NCI-H146 treated with DMSO at 0.1 percent for 48 hours (cell line): ENCODE results near the gene CRHR1.

ENCODE experiments used
- DNase-seq: peaks from one replicate; lab custom pipeline; 2025; ENCODE audit not compliant: unreplicated experiment; lab: John Stamatoyannopoulos, UW

Gene CRHR1

DNA sequence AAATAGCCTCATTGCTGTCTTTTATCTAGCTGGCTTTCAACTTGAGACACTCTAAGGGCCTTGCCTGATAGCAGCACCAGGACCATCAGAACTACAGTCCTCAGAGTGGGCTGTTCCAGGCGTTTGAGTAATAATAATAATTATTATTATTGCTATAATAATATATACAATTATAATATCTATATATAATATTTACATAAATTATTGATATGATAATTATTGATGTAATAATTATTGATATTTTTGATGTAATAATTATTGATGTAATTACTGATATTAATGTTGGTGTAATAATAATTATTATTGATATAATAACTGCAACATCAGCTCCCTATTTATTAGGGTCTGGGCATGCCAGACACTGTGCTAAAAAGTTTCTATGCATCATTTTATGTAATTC lies 25.6 kb upstream of the CRHR1 start:
- DNase-seq = no peak

- no peak for DNase-seq
Measured at GRCh38 chr17:45759761-45760160, 24.4 kb upstream of the CRHR1 start.

DNA sequence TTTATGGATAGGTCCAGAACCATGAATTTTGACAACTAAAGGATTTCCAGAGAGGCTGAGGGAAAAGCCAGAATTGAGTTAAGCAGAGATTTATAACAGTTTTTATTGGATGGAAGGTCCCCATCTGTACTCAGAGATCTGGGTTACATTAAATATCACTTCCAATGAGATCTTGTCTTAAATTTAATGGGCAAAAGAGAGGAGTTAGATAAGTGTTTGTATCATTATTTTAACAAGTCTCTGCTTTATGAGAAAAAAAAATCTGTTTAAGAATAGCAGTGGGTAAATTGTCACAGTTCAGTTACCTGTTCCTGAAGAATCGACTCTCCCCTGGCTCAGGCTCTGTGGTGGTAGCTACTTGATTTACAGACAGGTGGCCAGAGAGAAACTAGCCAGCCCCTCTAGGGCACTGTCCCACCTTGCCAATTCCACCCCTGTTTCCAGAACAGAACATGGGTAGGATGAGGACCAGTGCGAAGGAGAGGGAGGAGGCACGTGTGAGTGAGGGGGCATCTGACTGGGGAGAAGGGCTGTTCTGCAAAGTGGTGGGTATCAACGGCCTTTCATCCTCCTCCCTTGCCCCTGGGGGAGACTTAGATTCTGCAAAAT lies 22.1 kb upstream of the CRHR1 start:
- DNase-seq = no peak

DNA sequence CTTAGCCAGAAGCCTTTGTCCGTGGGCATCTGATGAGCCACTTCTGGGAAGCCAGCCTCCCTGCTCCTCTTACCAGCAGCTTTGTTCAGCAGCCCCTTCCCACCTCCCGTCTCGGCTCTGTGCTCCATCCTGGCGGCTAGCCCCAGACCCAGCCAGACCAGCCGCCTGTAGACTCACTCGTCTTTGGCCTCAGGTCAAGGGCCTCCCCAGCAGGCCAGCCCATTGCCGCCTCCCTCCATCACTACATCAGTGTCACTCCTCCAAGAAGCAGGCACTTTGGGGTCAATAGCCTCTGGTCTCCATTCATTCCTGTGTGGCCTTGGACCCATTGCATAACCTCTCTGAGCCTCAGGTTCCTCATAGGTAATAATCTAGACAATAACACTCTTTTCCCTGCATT lies 20.9 kb upstream of the CRHR1 start:
- no peak for DNase-seq

GRCh38 chr17:45764479-45764878 lies 19.6 kb upstream of the CRHR1 start:
- no peak for DNase-seq

GRCh38 chr17:45768000-45768399 lies 16.1 kb upstream of the CRHR1 start:
- no peak for DNase-seq

GRCh38 chr17:45770632-45771270 lies 13.4 kb upstream of the CRHR1 start:
- DNase-seq = no peak

DNA sequence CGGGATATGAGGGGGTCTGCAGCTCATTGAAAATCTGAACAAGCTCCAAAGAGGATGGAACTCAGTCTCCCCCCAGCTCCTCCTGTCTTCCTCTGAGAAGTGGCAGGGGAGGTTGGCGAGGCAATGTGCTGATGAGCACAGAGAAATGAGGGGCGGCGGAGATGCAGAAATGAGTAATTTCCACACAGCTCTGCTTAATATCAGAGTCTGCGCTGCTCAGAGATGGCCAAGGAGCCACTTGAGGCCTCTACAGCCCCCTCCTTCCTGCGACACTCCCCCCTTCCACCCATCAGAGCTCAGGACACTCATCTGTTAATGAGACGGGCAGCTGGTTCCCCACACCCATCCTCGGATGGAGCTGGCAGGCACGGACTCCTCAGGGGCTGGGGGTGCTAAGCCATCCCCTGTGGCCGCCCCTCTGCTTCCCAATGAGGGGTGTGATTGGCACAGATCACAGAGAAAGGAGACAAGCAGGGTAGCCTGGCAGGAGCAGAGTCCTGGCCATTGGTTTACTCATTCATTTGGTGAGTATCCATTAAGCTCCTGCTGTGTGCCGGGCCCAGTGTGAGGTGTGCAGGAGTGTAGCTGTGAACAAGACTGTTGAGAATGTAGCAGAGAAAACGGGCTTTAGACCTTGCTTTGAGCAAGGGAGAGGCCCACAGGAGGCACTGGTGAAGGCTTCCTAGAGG lies 12.7 kb upstream of the CRHR1 start:
- no peak for DNase-seq

GRCh38 chr17:45775148-45775547 lies 9.0 kb upstream of the CRHR1 start:
- peak; percentile 20 for DNase-seq

DNA sequence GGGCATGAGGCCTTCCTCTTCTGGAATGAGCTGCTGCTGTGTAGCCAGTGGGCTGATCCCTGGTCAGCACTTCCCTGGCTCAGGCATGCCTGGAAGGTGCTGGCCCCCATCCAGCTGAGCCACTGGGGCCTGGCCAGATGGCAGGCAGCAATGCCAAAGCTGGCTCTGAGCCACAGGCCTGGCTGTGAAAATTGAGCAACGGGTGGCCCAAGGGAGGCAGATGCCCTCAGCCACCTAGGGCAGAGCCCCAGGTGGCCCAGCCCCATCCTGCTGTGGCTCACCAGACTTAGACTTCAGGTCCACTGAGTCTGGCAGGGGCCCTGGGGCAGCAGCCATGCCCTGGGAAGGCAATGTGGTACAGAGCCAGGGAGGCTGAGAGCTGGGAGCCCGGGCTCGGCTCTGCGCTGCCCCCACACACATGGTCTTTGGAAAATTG lies 8.5 kb upstream of the CRHR1 start:
- no peak for DNase-seq

DNA sequence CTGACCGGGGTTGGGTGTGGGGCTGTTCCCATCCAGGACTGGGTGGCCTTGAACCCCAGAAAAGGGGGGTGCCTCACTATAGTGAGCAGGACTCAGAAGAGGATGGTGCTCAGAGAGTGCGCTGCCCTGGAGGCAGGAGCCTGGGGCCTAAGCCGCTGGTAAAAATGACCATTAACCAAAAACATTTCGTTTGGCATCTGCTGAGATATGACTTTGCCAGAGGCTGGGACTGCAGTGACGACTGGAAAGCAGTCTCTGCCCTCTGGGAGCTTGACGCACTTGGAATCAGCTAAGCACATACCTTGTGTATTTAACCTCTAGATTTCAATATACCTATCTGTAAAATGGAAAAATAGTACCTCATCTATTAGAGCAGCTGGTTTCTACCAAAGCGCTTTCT lies 7.2 kb upstream of the CRHR1 start:
- no peak for DNase-seq

DNA sequence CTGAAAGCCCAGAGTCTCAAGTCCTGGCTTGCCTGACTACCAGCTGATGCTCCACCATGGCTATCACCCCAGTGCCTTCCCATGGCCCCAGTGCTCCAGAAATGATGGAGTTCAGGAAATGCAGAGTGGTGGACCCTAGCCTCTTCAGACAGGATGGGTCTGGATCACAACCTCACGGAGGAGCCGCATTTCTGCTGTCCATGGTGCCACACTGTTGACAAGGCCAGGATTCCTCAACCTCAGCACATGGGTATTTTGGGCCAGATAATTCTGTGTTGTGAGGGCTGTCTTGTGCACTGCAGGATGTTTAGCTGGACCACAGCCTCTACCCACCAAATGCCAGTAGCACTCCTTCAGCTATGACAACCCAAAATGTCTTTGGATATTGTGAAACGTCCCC lies 6.7 kb upstream of the CRHR1 start:
- DNase-seq = no peak

DNA sequence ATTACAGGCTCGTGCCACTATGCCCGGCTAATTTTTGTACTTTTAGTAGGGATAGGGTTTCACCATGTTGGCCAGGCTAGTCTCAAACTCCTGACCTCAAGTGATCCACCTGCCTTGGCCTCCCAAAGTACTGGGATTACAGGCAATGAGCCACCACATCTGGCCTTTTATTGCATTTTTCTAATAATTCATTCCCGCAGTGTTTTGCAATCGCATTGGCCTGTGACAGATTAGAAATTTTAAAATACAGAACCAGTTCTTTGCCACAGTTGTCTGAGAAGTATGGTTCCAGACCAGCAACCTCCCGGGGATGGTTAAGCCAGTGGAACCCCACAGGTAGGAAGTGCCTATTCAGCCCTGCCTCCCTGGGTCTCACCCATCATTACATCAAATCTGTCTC lies 3.2 kb upstream of the CRHR1 start:
- no peak for DNase-seq

DNA sequence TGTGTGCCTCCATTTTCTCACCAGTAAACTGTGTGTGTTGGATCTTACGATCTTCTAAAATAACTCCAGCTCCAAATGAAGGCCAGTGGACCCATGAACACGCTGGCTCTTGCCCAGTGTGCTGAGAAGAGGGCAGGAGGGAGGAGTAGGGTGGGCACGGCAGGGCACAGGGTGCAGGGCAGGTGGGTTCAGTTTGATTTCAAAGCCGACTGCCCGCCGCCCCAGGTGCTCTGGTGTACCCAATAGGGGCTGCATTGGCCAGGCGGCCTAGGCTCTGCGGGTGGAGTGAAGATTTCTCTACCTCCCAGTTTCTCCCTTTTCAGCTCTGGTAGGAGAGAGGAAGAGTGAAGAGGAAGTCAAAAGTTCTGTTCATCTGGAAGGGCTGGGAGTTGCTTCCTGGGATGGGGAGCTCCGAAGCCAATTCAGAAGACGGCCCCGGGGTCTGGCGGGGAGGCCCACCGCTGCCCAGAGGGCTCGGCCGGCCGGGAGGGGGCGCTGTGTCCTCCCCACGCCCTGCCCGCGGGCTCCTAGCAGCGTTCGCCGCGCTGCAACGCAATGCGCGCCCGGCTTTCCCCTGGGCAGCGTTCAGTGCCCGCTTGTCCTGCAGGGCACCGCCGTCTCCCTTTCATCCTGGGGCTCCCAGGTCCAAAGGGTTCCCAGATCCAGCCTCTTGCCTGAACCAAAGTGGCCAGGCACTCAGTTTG lies 1.1 kb upstream of the CRHR1 start:
- DNase-seq = no peak

- DNase-seq = no peak
Measured at GRCh38 chr17:45783593-45784292, 377 bp upstream of the CRHR1 start.

DNA sequence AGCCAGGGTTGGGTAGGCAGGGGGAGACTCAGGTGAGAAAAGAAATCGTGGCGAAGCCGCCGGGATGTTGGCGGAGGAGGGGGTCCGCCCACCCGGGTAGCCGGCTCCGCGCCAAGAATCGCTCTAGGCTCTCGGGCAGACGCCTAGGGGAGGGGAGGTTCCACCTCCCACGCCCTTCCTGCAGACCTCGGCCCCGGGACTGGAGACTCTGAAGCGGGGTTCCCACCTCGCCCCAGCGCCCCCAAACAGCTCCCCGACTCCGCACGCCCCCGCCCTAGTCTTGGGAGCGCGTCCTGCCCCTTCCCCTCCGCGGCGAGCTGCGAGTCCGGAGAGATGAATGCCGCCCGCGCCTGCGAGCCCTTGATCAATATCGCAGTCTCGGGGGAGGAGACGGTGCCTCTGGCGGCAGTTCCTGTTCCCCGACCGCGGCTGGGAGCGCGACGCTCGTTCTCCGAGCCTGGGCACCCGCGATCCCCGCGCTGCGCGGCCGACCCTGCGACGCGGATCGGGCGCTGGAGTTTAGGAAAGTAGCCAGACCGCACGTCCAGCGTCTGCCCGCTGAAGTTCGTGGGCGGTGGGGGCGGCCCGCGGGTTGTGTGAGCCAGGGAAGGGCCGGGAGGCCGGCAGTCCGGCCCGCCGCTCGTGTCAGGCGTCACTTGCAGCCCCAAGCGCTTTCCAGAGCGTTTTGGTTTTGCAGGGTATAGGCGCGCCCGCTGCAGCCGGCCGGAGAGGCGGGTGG lies 790 bp downstream of the CRHR1 start:
- DNase-seq = no peak

DNA sequence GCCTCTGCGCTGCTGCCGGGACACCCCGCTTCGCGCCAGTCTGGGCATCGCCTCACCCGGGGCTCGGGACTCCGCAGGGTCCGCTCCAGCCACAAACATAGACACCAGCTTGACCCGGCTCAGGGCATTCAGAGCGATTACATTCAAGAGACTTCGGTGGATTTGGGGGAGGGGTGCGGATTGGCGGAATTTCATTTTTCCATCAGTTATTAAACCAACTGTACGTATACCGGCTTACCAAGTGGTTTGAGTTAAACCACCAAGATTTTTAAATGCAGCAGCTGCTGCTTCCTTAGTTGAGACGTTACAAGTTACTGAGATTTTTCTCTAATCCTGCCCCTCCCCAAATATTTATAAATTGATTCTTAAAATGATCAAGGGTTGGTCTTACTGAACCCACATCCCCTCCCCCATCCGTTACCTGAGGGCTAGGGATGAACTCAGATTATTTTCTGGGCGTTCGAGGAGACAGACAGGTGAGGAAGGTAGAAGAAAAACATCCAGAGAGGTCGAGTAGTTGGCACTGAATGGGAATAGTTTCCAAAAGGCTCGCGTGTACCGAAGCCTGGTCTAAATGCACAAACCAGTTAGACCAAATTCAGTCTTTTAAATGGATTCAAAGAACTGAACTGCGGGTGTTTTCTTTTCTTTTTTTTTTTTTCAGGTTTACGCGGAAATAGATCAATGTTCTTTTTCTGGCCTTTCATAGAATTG lies 1.5 kb downstream of the CRHR1 start:
- DNase-seq = no peak

DNA sequence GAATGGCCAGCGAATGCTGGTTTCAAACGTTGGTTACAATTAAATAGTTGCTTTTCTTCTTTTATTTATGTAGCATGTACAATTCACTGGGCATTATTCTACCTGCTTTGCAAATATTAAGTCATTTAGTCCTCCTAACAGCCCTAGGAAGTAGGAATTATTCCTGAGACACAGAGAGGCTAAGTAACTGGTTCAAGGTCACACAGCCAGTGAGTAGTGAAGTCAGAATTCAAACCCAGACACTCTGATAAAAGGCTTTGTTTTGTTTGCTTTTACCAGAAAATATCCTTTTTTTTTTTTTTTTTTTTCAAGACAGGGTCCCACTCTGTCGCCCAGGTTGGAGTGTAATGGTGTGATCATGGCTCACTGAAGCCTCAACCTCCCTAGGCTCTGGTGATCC lies 2.2 kb downstream of the CRHR1 start:
- DNase-seq = no peak

DNA sequence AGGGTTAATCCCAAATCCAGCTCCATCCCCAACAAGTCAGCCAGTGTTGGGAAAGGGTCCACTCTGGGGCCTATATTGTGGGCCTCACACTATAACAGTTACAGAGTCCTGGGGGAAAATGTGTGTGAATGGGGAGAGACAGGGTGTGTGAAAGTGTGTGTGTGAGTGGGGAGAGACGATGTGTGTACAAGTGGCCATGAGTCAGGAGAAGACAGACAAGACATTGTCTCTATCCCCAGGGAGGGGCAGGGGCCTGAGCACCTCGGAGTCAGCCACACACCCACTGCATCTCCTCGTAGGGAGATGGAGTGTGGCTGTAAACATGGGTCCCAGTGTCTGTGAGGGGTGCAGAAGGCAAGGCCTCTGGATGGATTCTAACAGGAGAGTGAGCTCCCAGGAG lies 2.9 kb downstream of the CRHR1 start:
- DNase-seq = no peak

- no peak for DNase-seq
Measured at GRCh38 chr17:45787656-45788055, 3.5 kb downstream of the CRHR1 start.
